ENCODE measurements around the gene GTF2A1L.
A peak's percentile ranks its signal among the peaks of the same experiment; 100 is the strongest.
"Not testable (repeated sequence)": the region's sequence is repeated elsewhere in the genome, so short reads cannot be mapped to it uniquely, and the experiment has no call there.

The GTF2A1L gene

DNA sequence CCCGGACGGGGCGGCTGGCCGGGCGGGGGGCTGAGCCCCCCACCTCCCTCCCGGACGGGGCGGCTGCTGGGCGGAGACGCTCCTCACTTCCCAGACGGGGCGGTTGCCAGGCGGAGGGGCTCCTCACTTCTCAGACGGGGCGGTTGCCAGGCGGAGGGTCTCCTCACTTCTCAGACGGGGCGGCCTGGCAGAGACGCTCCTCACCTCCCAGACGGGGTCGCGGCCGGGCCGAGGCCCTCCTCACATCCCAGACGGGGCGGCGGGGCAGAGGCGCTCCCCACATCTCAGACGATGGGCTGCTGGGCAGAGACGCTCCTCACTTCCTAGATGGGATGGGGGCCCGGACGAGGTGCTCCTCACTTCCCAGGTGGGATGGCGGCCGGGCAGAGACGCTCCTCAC is 3.1 kb upstream of the GTF2A1L start:
- not testable (repeated sequence) for DNase-seq

DNA sequence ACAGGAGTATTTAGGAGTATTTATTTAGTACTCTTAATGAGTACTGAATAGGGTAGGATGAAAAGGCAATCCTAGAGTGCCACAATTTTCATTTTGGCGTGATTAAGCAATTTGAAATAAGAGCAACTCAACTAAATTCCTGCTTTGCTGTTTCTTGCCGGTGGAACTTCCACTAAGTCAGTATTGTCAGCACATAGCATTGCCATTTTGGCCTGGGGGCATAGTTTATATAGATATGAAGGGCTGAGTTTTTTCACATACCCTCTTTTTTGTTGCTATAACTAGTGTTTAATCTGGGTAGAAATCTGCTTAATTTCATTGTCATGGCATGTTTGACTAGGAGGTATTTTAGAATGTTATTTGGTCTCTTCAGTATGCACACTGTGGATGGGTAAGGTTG is 1.9 kb downstream of the GTF2A1L start:
- DNase-seq = no peak

DNA sequence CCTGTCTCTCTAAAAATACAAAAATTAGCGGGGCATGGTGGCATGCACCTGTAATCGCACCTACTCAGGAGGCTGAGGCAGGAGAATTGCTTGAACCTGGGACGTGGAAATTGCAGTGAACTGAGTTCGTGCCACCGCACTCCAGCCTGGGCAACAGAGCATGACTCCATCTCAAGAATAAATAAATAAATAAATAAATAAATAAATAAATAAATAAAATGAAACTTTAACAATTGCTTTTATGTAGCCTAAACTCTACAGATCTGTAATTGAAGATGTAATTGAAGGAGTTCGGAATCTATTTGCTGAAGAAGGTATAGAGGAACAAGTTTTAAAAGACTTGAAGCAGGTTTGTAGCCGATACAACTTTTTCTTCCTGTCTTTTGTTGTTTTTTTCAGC is 2.9 kb downstream of the GTF2A1L start:
- no peak for DNase-seq

DNA sequence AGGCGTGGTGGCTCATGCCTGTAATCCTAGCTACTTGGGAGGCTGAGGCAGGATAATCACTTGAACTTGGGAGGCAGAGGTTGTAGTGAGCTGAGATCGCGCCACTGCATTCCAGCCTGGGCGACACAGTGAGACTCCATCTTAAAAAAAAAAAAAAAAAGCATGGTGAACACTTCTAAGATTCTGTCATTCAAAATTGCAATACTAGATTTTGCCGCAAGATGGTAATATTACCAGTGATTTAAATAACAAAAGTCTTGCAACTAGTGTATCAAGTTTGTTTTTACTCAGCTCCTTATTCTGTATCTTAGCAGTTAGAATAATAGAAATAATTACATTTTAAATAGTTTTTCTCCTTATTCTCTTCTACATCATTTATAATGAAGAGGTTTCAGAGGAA is 5.0 kb downstream of the GTF2A1L start:
- DNase-seq = peak; percentile 20 to 58

DNA sequence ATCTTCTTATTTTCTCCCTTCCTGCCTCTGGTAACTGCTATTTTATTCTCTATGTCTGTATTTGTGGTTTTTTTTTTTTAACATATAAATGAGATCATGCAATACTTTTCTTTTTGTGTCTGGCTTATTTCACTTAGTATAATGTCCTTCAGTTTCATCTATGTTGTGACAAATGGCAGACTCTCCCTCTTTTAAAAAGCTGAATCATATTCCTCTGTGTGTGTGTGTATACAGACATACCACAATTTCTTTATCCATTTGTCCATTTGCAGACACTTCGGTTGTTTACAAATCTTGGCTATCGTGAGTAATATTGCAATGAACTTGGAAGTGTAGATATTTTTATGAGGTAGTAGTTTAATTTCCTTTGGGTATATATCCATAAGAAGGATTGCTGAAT is 7.0 kb downstream of the GTF2A1L start:
- no peak for DNase-seq

DNA sequence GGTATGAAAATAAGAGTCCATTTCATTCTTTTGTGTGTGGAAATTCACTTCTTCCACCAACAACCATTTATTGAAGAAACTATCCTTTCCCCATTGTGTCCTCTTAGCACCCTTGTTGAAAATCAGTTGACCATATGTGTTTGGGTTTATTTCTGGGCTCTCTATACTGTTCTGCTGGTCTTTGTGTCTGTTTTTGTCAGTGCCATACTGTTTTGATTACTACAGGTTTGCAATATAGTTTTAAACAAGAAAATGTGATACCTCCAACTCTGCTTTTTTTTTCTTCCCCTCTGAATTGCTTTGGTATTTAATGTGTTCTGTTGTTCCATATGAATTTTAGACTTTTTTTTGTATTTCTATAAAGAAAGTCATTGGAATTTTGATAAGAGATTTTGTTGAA is 8.4 kb downstream of the GTF2A1L start:
- no peak for DNase-seq

DNA sequence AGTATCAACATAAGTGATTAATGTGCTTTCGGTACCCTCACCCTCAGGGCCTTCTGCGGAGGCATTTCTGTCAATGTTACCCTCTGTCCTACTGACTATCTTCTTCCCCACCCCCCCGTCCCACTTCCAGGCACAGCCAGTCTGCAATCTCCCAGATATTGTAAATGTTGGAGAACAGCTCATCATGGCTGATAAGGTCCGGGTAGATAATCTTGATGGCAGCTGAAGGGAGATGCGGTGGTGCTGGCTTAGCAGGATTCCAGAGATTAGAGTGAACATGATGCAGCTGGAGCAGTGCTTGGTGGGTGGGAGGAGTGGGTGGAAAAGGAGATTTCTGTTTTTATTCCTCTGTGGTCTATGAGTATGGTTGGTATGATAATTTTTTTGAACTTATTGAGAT is 15.5 kb downstream of the GTF2A1L start:
- DNase-seq = no peak

DNA sequence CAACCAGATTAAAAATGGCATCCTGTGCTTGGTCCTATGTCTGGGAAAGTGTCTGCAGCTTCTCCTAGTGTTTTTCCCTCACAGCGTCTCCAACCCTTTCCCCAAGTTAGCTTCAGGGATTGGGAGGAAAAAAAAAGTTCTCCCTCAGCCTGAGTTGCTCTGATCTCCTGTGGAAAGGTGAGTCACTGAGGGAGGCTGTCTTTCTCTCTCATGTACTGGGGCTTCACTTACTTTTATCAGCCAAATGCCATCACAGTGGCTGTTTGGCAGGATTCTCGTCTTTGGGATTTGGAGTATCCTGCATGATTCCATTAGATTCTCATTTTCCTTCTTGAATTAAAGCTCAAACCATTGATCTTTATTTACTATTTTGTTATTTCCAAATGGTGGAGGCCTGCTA is 18.1 kb downstream of the GTF2A1L start:
- no peak for DNase-seq

DNA sequence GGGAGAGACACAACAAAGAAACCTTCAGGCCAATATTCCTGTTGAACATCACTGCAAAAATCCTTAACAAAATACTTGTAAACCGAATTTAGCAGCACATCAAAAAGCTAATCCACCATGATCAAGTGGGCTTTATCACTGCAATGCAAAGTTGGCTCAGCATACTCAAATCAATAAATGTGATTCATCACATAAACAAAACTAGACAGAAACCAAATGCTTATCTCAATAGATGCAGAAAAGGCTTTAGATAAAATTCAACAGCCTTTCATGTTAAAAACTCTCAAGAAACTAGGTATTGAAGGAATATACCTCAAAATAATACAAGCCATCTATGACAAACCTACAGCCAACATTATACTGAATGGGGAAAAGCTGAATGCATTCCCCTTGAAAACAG is 20.6 kb downstream of the GTF2A1L start:
- DNase-seq = no peak

DNA sequence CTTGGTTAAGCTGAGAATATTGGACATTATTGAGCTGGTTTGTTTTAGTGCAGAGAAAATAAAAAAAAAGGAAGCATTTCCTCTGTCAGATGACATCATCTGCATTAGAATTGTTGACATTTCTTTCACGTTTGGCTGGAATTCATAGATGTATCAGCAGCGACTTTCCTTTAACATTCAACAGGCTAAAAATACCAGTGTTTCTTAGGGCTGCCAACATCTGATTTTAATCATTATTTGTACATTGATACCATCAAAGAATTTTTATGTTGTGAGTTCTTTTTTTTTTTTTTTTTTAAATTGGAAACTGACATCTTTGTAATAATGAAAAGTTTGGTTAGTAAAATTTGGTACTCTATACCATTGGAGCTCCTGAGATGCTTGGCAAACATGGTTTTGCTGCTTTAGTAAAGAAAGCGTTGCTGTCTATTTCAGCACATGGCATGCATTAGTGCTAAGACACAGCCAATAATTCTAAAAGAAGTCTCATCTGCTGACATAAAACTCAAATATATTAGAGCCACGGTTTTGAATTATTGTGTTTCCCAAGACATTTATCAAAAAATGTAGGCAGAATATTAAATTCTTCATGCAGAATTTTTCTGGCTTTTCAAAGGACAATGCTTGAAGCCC is 33.6 kb downstream of the GTF2A1L start:
- DNase-seq = no peak

DNA sequence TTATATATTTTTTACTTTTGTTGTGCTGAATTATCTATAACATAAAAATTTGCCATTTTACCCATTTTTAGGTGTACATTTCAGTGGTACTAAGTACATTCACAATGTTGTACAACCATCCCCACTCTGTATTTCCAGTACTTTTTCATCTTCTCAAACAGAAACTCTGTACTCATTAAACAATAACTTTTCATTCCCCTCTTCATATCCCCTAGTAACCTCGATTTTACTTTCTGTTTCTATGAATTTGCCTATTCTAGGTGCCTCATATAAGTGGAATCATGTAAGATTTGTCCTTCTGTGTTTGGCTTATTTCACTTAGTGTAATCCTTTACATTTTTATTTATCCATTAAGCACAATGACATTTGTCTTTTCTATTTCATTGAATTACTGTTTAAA is 51.3 kb downstream of the GTF2A1L start:
- DNase-seq = no peak

DNA sequence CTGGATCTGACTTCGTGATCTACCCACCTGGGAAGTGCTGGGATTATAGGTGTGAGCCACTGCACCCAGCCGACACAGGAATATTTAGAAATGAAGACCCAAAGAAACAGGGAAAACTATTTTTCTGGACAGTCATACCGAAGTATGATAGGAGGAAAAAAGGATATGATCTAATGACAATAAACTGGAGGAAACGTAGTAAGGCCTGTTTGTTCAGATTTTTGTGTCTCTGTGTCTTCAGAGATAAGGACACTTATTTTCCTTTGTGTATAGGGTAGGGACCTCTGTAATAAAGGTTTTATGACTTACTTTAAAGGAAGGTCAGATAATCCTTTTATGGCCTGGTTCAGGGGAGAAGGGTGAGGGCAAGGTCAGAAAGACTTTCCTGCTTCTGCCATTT is 55.9 kb downstream of the GTF2A1L start:
- DNase-seq = no peak

DNA sequence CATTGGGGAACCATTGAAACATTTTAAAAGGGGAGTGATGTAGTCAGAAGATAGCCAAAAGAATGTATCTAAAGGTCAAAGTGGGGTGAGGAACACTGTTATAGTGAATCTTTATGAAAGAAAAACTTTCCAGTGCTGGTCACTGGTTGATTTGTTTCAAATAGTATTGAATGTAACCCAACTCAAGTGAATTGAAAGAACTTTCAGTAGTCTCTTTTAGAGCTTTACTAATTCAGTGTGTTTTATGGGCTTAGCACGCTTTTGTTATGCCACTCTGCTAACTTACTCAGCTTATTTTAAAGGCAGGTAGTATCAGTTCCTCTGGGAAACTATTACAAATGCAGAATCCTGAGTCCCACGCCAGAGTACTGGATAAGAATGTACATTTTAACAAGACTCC is 57.3 kb downstream of the GTF2A1L start:
- no peak for DNase-seq

DNA sequence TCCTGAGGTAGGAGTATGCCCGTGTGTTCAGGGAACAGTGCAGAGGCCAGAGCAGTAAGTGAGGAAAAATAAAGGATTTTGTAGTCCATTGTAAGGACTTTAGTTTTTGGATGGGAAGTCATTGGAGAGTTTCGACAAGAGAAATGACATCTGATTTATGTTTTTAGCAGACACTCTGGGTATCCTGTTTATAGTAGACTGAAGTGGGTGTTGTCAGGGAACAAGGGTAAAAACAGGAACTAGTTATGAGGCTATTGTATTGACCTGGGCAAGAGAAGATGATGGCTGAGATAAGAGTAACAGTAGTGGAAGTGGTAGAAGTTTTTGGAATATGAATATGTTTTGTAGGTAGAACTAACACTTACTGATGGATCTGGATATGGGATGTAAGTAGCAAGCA is 59.8 kb downstream of the GTF2A1L start:
- no peak for DNase-seq

DNA sequence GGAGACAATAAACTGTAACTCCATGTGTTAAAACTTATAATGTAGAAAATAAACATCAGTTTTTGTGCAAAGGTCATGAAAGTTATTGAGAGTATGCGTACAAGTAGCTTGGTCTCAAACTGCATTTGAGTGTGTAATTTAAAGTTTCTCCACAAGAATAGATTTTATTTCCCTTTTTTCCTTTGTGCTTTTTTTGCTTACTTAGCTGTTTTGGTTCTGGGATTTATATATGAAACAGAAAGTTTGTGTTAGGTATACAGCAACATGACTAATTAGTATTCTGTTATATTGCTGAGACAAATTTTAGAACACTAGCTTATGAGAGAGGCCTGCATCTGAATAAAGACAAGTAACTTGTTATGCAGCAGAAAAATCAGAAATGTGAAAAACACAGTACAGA is 67.5 kb downstream of the GTF2A1L start:
- DNase-seq = no peak

DNA sequence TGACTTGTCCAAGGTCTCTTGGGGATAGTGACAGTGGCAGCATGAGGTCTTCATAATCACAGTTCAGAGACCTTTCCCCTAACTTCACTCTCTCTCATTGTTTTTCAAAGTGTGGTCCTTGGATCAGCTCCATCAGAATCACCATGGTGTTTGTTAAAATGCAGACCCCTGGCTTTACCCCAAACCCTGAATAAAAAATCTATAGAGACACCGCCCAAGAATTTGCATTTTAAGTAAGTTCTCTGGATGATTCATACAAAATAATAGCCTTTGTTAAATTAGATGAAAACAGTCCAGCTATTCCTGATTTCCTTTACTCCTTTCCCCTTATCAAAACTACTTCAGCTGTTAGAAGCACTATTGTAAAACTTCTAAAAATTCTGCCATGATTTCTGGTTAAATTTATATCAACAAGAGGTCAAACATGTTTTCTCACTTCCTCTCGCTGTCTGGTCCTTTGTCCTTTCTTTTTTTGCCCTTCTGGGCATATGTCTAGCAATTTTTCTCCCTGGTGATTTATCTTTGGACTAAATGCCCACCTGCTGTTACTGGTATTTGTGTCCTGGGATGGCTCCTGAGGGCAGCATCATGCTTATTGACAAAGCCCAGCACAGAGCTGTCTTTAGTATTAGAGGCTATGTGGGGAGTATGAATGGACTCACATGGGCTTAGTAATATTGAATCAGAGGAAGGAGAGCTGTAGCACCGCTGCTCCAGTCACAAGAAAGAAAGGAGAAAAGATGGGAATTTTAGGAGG is 74.5 kb downstream of the GTF2A1L start:
- DNase-seq = no peak

DNA sequence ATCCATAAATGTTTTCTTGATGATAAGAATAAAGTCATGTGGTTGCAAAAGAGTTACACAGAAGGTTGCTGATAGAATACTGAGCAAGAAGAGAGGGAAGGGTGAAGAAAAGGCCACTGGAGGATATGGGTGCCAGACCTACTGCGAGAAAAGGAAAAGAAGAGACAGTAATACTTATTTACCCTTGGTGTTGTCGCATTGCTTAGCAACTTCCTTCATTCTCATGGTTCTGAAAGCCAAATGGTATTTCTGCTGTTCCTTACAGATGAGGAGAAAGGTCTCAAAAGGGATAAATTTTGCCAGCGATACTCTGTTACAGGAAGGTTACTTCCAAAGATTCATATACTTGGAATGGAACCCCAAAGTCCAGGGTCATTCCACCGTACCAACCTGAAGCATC is 75.4 kb downstream of the GTF2A1L start:
- DNase-seq = no peak

DNA sequence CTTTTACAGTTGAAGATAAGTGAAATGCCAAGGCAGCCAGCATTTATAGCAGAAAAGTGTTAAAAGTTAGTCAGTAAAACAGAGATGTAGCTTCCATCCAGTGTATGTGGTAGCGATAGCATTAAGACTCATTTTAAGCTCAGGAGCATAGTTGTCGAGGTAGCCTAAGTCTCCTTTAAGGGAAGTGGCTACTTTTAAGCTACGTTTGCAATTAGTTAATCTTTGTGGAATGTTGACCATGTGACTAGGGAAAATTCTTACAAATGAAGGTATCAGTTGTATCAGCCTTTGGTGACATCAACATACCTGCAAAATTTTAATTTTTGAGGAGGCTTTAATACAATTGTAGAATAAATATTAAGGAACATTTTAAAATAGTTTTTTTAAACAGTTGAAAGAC is 76.0 kb downstream of the GTF2A1L start:
- no peak for DNase-seq

DNA sequence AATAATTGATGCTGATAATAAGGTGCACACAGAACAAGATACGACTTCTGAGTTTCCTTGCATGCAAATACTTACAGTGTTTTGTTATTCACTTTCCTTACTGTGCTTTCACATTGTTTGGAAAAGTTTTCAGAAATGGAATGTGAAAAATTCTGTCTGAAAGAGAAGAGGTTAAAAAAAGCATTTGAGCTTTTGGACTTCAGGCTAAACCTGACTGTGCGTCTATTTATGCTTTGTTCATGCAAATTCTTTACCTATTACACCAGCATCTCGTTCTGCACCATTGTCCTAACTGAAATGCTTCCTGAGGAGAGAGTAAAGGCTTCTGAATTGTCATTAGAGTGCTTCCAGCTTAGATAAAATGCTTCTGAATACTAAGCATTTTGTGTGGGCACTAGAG is 76.5 kb downstream of the GTF2A1L start:
- DNase-seq = no peak

DNA sequence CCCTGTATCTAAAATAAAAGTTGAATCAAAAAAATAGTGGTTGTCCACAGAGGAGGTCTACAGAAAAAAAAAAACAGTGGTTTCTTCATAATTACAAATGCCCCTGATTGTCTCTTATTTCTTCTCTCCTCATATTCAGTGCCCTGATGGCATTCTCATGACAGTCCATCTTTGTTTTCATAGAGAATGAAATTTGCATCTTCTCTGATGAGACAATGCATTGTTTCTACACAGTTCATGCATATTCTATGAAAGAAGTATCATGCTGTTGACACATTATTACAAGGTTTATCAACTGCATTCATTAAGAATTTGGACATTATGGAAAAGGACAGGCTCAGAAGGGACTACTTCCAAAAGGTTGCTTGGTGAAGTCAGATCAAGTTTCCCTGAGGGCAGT is 78.3 kb downstream of the GTF2A1L start:
- DNase-seq = no peak

DNA sequence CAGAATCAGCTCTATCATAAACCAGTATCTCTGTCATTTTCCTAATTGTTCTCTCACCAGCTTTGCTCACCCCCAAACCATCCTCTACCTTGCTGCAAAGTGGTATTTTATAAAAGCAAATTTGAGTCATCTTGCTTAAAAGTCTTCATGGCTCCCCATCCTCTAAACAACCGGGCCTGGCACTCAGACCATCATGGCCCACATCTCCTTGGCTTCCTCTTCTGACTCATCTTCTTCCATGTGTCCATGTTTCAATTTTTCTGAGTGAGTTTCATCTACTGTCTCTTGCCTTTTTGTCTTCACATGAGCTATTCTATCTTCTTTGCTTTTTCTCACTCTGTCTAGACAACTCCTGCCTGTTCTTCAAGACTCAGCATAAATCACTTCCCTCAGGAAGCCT is 79.2 kb downstream of the GTF2A1L start:
- DNase-seq = no peak

DNA sequence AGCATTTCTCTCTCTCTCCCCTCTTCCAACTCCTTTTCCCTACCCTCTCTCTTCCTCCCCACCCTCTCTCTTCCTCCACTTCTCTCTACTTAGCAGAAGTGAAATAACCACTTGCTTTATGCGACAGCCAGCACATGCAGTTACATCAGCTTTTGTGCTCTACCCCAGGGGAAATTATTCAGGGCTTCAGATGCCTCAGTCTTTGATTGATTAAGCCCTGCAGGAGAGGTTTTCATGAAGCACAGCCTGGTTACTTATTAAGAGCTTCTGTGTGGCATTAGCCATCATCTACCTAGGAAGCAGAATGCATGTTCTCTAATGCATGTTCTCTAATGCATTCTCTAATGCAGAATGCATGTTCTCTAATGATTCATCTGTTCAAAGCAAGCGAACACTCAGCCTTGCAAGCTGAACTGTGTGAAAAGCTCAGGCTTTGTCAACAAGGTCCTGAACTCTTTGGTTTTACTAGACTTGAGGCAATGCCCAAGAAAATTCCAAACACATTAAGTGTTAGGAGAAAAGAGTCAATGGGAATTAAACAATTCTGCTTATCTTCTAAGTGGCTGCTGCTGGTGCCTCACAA is 81.8 kb downstream of the GTF2A1L start:
- DNase-seq = no peak

DNA sequence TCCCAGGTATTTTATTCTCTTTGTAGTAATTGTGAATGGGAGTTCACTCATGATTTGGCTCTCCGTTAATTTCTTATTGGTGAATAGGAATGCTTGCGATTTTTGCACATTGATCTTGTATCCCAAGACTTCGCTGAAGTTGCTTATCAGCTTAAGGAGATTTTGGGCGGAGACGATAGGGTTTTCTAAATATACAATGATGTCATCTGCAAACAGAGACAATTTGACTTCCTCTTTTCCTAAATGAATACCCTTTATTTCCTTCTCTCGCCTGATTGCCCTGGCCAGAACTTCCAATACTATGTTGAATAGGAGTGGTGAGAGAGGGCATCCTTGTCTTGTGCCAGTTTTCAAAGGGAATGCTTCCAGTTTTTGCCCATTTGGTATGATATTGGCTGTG is 86.0 kb downstream of the GTF2A1L start:
- DNase-seq = not testable (repeated sequence)

DNA sequence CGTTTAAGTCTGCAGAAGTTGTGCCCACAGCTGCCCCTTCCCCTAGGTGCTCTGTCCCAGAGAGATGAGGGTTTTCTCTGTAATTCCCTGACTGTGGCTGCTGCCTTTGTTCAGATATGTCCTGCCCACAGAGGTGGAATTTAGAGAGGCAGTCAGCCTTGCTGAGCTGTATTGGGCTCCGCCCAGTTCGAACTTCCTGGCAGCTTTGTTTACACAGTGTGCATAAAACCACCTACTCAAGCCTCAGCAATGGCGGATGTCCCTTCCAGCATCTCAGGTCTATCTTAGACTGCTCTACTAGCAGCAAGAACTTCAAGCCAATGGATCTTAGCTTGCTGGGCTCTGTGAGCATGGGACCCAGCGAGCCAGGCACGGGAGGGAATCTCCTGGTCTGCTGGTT is 89.8 kb downstream of the GTF2A1L start:
- DNase-seq = no peak
